HG03159 (cell line): Measurements from ENCODE around the gene LNPEP.

ENCODE experiments used
- ATAC-seq: cut with Tn5 transposase; IDR thresholded peaks from one replicate; pipeline ENCODE4 v1.9.1; 2021; ENCODE audit warnings: mild to moderate bottlenecking, moderate library complexity; ENCODE audit not compliant: unreplicated experiment

LNPEP gene

DNA sequence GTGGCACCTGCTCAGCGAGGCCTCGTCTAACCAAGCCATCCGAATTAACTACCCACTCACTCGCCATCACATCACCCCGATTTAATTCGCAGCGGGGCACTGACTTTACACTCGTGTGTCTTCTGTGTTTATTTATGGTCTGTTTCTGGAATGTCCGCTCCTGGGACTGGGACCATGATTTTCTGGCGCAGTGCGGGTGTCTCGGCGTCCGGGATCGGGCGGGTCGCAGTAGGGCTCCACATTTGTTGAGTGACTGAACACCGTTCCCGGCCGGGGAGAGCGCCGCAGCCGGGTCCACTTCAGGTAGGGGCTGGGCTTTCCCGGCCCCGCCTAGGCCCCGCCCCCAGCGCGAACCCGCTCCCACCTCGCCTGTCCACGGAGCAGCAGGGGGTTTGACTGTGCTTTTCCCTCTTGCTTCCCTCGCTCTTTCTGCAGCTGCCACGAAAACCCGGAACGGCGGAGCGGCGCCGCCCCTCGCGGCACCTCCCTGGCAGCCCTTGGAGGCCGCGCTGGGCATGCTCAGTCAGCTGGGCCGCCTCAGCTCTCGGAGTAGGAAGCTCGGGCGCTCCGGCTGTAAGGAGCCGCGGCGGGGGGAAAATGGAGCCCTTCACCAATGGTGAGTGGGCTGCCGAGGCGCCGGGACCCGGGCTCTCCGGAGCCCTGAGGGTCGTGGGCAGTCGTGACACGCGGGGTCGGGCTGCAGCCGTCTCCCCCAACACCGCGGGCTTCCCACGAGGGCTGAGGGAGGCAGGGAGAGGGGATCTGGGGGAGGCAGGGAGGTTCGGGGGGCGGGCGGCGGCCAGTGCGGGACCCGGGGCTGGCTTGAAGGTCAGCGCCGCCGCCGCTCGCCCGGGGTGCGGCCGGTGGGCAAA is at the start of gene LNPEP:
Gene LNPEP (plus strand): TSS at position 522 of the 872 bp plus-strand sequence. CDS start 76 bp downstream, at position 598.
- peak; percentile 46 for ATAC-seq

DNA sequence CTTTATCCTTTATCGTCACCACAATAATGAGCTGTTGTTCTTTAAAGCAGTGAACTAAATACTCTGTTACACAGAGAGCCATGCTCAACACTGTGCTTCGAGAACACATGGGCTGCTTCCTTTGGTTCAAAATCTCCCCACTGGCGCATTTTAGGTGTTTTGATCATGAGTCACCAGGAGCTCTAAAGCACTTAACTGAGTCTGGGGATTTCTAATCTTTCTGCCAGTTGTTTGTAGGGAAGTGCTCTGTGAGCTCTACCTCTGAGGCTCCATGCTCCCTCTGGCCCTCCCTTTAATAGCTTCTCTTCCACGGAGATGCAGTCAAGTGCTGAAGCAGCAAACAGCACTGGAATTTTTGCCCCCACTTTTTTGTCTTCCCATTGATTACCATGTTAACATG is 42.5 kb upstream of the LNPEP start:
- ATAC-seq = no peak

DNA sequence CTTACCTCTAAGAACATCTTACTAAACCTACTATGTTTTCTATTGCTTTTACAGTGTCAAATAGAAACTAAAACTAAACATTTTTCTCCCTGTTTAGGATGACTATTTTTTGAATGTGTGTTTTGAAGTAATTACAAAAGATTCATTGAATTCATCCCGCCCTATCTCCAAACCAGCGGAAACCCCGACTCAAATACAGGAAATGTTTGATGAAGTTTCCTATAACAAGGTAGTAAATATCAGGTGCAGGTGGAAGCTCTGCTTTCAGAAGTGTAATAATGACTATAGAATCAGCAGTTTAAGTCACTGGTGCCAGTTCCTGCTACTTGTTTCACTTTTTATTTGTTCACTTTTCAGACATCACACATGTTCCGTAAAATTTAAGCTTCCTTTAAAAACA is 39.6 kb upstream of the LNPEP start:
- ATAC-seq = peak; percentile 81

DNA sequence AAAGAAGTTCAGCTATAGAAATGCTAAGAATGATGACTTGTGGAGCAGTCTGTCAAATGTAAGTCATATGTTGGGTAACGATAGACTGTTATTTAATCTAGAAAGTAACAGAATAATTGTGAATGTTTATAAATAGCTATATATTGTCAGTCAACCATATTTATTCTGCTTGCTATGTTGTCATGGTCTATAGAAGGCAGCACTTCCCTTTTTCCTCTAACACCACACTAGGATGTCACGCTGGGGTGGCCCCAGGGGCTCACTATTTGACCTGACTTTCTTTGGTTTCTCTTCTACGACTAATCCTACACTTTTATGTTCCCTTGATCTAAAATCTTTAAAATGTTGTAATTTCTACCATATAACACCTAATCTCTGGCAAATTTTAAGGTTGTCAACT is 39.1 kb upstream of the LNPEP start:
- peak; percentile 92 for ATAC-seq

DNA sequence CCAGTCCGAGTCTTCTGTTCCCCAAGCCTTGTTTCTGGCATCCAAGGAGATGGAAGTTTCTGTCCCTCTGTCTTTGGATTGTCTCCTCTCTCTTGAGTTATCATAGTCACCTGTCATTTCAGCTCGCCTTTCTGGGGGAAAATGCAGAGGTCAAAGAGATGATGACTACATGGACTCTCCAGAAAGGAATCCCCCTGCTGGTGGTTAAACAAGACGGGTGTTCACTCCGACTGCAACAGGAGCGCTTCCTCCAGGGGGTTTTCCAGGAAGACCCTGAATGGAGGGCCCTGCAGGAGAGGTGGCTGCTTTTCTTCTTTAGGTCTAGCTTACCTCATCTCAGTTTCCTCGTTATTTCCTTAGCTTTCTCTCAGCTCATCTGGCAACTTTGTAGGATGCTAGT is 34.5 kb upstream of the LNPEP start:
- ATAC-seq = no peak

DNA sequence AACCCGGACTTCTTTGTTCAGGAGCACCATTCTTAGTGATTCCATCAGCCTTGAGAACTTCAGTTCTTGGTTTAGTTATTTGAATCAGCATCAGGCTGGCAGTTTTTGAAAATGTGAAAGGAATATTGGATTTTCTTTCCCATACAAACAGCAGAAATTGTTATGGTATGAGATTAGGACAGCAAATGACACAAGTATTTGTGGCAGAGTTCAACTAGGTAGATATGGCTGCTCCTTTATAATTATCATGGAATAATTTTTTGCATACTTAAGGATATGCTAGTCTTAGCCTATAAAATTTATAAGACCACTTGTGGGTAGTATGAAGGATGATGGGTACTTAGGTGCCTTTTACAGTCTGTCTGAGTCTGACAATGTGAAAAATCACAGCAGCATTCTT is 34.0 kb upstream of the LNPEP start:
- no peak for ATAC-seq

DNA sequence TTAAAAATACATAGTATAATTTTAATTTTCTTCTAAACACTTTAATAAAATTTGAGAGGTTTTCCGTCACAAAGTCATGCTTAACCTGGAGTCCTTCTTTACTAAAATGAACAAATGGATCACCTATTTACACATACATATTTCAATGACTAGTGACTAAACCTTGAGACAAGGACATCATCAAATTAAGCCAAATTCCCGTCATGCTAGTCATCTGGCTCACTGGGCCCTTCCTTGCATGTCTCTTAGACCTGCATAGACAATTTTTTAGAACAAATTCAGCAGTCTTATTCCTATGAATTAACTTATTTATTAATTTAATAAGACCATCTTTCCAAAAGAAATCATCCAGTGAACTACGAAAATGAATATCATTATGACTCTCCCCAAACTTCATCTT is 33.0 kb upstream of the LNPEP start:
- no peak for ATAC-seq

DNA sequence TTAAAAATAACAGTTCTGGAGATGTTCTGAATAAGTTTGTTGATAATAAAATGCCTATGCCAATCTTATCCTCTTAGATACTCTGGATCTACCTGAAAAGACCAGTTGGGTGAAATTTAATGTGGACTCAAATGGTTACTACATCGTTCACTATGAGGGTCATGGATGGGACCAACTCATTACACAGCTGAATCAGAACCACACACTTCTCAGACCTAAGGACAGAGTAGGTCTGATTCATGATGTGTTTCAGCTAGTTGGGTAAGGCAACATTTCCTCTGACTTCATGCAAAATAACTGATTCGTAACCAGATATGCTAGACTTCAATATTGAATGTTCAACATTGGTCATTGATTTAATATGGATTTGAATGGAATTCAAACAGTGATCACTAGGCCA is 32.6 kb upstream of the LNPEP start:
- ATAC-seq = no peak

DNA sequence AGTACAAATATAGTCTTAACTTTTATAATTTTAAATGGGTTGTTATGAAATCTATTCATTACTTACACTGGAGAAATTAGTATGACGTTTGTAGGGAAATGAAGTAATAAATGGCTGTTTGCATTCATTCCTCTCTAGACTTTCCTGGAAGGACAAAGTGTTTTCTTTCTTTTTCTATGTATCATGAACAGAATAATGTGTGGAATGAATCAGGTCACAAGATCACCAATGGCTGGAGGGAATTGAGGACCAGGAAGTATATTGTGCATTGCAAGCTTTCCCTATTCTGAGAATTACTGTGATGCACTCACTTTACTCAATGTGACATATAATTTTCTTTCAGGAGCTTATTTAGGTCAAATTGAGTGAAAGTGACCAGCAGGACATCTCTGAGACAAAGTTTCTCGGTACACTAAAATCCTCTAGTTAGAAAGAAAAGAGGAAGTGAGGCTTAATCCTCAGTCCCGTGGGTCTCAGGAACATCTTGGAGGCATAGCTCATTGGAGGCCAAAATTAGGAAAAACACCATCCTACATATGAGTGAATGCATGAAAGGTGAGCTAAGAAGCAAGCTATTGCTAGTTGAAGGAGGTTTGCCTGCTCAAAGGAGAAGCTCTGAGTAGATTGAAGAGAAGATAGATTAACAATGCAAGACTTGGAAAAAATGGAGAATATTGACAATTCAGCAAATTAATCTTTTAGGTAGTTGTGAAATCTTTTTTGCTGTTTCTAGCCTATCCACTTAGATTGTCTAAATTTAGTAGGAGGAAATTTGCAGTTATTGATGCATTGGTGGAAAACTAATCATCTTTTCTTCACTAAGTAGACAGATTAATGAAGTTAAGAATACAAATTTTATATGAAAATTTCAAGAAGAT is 31.6 kb upstream of the LNPEP start:
- no peak for ATAC-seq

DNA sequence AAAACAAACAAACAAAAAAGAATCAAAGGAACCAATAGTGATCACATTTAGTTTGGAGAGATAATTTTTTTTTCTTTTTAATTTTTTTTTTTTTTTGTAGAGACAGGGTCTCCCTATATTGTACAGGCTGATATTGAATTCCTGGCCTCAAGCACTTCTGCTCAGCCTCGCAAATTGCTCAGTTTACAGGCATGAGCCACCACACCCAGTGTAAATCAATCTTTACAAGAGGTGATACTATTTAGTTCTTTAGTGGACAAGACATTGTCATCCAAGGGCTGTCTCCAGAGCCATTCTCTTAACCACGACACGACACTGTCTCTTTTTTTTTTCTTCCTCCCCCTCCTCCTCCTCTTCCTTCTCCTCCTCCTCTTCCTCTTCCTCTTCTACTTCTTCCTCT is 30.0 kb upstream of the LNPEP start:
- ATAC-seq = no peak

DNA sequence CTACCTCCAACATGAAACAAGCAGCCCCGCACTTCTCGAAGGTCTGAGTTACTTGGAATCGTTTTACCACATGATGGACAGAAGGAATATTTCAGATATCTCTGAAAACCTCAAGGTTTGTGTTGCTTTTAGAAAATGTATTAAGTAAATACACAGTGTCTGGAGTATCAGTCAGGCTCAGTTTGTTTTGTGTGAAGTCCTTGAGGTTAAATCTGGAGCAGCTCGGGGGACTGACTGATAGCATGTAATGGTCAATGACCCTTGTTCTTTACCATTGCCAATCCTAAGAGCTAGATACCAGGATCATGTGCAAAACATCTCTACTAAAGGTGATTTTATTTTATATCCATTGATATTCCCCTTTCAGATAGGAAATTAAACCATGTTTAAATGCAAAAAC is 26.9 kb upstream of the LNPEP start:
- ATAC-seq = no peak

DNA sequence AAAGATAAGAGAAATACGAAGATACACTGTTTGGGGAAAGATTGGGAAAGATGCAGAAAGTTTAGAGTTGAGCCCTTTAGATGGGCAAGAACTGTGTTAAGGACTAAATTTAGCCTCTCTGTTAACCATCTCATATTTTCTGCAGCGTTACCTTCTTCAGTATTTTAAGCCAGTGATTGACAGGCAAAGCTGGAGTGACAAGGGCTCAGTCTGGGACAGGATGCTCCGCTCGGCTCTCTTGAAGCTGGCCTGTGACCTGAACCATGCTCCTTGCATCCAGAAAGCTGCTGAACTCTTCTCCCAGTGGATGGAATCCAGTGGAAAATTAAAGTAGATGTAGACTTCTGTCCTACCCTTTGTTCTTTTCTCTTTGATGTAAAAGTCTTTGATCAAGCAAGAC is 26.4 kb upstream of the LNPEP start:
- ATAC-seq = no peak

DNA sequence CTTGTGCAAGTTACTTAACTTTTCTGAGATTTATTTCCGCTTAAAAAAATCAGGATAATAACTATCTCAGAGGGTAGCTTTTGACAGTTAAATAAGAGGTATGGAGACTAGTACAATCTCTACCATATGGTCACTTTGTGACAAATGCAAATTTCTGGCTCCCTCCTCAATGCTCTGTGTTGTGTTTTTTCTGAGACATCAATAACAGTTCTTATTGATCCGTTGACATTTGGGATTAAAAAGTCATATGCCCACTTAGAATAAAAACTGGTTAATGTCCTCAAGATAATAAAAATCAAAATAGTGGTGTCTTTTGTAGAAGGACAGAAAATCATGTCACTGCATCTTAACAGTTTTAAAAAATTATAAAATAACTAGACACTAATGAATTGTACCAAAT is 24.7 kb upstream of the LNPEP start:
- ATAC-seq = no peak

DNA sequence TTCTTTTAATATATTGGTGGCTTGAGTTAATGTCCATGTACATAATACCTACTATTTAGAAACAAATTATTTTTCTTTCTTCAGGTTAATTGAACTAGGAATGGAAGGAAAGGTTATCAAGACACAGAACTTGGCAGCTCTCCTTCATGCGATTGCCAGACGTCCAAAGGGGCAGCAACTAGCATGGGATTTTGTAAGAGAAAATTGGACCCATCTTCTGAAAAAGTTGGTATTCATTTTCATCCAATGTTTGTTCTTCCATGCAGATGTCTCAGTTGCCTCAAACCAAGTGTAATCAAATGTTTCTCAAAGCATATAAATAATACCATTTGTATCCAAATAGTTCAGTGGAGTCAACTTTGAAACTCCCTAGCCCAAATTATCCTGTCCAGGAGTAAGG is 22.6 kb upstream of the LNPEP start:
- no peak for ATAC-seq

DNA sequence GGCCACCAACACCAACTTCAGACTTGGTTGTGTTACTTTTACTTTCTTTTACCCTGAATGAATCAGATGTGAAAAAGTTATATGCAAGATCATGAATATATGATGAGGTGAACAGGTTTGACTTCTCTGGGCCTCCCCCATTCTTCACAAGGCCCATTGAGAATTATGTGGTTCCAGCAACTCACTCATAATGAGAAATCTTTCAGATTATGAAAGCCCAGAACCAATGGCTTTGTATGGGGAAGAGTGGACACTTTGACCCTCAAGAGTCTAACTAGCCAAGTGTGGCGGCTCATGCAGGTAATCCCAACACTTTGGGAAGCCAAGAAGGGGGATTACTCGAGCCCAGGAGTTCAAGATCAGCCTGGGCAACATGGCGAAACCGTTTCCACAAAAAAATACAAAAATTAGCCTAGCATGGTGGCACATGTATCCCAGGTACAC is 16.1 kb upstream of the LNPEP start:
- peak; percentile 62 for ATAC-seq

DNA sequence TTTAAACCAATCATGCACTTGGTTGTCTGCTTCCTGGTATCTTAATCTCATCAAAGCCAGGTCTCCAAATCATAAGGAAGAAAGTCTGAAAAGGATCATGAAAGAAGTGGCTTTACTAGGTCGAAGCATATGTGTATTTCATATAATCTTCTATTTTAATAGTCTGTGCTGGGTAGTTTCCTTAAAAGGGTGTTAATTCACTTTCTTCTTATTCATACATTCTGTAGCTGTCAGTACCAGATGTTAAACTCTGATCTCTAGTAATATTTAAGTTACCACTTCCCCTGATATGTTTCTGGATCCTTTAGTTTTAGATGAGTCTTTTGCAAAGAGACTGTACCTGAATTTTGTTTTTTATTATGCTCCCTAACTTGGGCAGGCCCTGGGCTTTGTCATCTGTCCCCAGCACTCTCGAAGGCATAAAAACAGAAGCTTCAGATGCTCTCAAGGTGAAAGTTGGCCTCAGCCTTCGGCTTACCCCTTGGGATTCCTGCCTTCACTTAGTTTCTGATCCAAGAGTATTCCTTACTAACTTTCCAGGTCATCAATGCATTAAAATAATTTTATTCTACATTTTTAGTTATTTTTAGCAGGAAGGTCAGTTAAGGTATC is 15.0 kb upstream of the LNPEP start:
- ATAC-seq = no peak

DNA sequence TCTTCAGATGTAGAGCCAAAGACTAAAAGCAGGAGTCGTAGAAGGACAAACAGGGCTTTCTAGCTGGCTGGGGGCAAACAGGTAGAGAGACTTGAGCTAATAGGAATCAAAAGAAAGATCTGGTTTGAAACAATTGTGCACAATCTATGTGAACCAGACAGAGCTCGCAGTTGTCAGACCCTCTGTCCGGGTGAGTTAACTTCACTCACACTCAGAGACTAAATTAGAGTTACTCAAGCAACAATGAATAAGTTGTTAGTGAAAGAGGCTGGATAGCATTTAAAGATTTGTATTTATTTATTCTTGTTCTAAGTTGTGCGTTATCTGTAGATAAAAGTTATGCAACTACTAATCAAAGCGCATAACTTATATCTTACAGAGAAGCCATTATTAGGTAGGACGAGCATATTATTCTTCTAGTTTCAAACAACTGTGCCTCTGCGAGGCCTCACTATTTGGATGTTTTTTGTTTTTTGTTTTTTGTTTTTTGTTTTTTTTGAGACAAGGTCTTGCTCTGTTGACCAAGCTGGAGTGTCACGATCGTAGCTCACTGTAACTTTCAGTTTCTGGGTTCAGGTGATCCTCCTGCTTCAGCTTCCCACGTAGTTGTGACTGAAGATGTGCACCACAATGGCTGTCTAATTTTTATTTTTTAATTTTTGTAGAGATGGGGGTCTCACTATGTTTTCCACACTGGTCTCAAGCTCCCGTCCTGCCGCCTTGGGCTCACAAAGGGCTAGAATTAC is 13.2 kb upstream of the LNPEP start:
- no peak for ATAC-seq

DNA sequence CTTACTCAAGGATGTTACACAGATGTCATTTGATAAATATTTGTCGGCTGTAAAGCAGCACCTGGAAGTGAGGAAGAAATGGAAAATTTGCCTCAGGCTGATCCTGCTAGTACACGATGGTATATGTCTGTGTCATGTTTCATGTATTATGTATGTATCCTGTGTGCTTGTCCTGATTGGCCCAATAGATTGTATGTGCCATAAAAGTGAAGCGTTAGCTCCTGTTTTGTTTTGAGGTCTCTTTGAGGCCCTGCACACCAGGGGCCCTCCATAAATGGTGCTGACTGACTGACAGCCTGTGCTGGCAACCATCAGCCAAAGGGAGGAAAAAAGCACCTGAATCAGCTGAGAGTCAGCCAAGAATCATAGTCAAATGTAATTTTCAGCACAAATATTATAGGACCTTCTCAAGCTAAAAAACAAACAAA is 11.8 kb upstream of the LNPEP start:
- no peak for ATAC-seq

DNA sequence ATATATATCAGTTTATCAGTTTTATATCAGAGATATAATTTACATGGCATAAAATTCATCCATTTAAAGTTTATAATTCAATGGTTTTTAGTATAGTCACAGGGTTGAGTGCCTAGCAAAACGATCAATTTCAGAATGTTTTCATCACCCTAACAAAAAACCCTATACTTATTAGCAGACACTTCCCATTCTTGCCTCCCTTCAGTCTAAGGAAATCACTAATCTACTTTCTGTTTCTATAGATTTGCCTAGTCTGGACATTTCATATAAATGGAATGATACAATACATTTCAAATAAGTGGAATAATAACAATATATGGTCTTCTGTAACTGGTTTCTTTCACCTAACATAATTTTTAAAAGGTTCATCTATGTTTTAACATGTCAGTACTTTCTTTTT is 9.6 kb upstream of the LNPEP start:
- no peak for ATAC-seq

DNA sequence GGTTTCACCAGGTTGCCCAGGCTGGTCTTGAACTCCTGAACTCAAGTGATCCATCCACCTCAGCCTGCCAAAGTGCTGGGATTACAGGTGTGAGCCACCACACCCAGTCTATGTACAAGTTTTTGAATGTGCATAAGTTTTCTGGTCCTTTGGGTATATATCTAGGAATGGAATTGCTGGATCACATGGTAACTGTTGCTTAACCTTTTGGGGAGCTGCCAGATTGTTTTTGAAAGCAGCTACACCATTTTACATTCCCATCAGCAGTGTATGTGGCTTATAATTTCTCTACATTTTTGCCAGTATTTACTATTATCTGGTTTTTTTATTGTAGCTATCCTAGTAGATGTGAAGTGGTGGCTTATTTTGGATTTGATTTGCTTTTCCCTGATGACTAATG is 8.9 kb upstream of the LNPEP start:
- no peak for ATAC-seq
